HG03064 (cell line): ENCODE measurements around the gene SSBP3.

Source experiments
- ATAC-seq: cut with Tn5 transposase; IDR thresholded peaks from one replicate; pipeline ENCODE4 v1.9.1; 2021; ENCODE audit warnings: low read depth; ENCODE audit not compliant: unreplicated experiment

Gene SSBP3

GRCh38 chr1:54273795-54274163, 132.4 kb downstream of the SSBP3 start:
- no peak for ATAC-seq

- no peak for ATAC-seq
These were observed 133.0 kb downstream of the SSBP3 start for GRCh38 chr1:54273092-54273794.

GRCh38 chr1:54272772-54273091, 133.5 kb downstream of the SSBP3 start:
- no peak for ATAC-seq

- no peak for ATAC-seq
These were observed 134.1 kb downstream of the SSBP3 start for GRCh38 chr1:54272134-54272533.

- no peak for ATAC-seq
These were observed 134.9 kb downstream of the SSBP3 start for GRCh38 chr1:54271341-54271740.

GRCh38 chr1:54270543-54270942, 135.7 kb downstream of the SSBP3 start:
- ATAC-seq, result no peak

GRCh38 chr1:54268762-54269297, 137.4 kb downstream of the SSBP3 start:
- no peak for ATAC-seq

- no peak for ATAC-seq
These were observed 138.1 kb downstream of the SSBP3 start for GRCh38 chr1:54267815-54268761.

- no peak for ATAC-seq
These were observed 139.3 kb downstream of the SSBP3 start for GRCh38 chr1:54266908-54267307.

GRCh38 chr1:54266195-54266594, 140.0 kb downstream of the SSBP3 start:
- ATAC-seq, result no peak

GRCh38 chr1:54265659-54266058, 140.5 kb downstream of the SSBP3 start:
- ATAC-seq, result no peak

- no peak for ATAC-seq
These were observed 141.1 kb downstream of the SSBP3 start for GRCh38 chr1:54265126-54265525.

GRCh38 chr1:54263601-54264226, 142.5 kb downstream of the SSBP3 start:
- ATAC-seq, result no peak

- ATAC-seq, result no peak
These were observed 143.9 kb downstream of the SSBP3 start for GRCh38 chr1:54262244-54262643.

- no peak for ATAC-seq
These were observed 145.4 kb downstream of the SSBP3 start for GRCh38 chr1:54260810-54261209.

- ATAC-seq, result no peak
These were observed 146.6 kb downstream of the SSBP3 start for GRCh38 chr1:54259546-54260140.

GRCh38 chr1:54257876-54258275, 148.3 kb downstream of the SSBP3 start:
- ATAC-seq, result no peak

- no peak for ATAC-seq
These were observed 148.9 kb downstream of the SSBP3 start for GRCh38 chr1:54257346-54257620.

GRCh38 chr1:54256522-54257345, 149.5 kb downstream of the SSBP3 start:
- no peak for ATAC-seq

- no peak for ATAC-seq
These were observed 151.0 kb downstream of the SSBP3 start for GRCh38 chr1:54255026-54255702.
